Activated CD4-positive, CD25-positive, alpha-beta regulatory T cell (primary cell): Measurements from ENCODE around the gene SLC40A1.

Experiments used
- DNase-seq, 4 experiments: peaks; one replicate each; lab custom pipeline; 2025; lab: John Stamatoyannopoulos, UW

The SLC40A1 gene

GRCh38 chr2:189601043-189601442 lies 20.5 kb upstream of the SLC40A1 start:
- no peak for DNase-seq

- DNase-seq: no peak
Measured at GRCh38 chr2:189599245-189599644, 18.7 kb upstream of the SLC40A1 start.

DNA sequence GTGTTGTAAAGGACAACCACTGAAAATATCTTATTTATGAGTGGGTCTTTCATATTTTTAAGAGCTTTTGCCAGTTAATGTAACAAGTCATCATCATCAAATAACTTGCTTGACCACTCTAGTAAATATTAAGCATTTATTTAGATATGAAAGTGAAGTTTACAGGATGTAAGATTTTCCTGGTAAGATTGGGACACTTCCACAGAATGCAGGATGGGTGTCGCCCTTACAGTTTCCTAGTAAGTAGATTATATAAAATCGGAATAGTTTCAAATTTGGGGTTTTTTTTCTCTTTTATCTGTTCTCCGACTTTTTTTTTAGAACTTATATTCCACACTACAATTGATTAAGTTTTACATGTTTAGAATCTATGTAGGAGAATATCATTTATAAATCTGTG lies 14.8 kb upstream of the SLC40A1 start:
- no peak for DNase-seq

GRCh38 chr2:189594305-189594704 lies 13.7 kb upstream of the SLC40A1 start:
- DNase-seq: no peak

DNA sequence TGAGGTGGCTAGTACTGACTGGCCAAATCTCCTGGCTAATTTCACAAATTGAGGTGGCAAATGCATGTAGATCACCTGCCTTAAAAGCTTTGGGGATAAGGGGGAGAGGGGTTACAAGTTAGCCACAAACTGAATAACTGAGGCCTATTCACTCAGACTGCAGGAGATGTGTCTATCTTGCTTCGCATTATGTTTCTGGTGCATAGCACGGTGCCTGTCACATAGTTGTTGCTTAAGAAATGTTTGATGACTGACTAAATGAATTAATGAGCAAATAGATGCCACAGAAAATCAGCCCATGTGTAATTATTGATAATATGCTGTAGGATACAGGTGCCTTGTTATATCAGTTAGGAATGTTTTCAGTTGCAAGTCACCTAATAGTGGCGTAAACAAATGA lies 12.5 kb upstream of the SLC40A1 start:
- no peak for DNase-seq

GRCh38 chr2:189592353-189592984 lies 11.9 kb upstream of the SLC40A1 start:
- no peak for DNase-seq

GRCh38 chr2:189587780-189588179 lies 7.2 kb upstream of the SLC40A1 start:
- DNase-seq: no peak

- no peak for DNase-seq
Measured at GRCh38 chr2:189585226-189585756, 4.7 kb upstream of the SLC40A1 start.

DNA sequence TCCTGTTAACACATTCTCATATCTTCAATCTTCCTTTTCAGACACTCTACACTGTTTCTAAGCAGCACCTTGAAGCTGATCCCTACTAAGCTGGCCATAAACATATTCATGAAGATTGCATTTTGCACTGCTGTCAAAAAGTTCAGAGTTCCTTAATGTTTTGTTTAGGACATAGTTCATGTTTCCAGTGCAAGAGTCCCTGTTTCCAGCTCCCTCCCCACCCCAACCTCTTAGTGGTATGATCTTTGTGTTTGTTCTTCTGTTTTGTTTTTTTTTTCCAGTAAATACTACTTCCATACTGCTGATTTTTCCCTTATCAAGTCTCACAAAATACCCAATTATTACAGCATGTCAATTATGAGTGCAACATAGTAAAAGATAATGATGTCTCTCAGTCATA lies 4.1 kb upstream of the SLC40A1 start:
- DNase-seq: no peak

DNA sequence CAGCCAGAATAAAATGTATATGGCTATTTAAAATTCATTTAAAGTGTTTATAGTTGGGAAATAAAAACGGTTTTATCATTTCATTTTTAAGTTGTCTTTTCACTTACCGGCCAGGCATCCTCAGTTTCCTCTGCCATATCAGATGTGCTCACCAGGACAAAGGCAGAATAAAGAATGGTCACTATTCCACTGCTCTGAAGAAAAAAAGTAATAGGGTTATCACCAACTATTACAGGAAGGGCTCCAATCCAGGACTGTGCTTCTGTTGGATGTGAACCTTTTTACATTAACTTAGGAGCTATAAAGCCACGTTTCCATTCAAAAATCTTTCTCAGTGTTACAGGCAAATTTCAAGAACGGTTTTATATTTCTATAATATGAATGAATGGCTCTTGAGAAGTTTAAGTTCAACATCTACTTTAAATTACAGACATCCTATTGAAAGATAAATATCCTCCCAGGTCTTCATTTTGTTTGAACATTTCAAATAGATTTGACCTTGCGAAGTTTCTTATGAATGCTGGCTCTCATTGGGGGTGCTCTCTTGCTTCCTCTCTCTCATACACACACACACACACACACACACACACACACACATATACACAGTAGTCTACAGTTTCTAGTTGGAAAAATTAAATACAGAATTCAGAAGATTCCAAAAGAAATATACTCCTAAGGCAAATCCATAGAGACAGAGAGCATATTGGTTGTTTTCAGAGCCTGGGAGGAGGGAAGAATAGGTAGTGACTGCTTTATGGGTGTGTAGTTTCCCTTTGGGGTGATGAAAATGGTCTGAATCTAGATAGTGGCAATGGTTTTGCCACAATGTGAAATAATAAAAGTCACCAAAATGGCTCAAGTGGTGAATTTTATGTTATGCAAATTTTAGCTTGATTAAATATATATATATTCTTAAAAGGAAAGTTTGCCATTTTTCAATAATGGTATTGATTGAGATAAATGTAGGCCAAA lies 2.9 kb upstream of the SLC40A1 start:
- no peak for DNase-seq

GRCh38 chr2:189582809-189583192 lies 2.2 kb upstream of the SLC40A1 start:
- no peak for DNase-seq

- no peak for DNase-seq
Measured at GRCh38 chr2:189582140-189582808, 1.7 kb upstream of the SLC40A1 start.

DNA sequence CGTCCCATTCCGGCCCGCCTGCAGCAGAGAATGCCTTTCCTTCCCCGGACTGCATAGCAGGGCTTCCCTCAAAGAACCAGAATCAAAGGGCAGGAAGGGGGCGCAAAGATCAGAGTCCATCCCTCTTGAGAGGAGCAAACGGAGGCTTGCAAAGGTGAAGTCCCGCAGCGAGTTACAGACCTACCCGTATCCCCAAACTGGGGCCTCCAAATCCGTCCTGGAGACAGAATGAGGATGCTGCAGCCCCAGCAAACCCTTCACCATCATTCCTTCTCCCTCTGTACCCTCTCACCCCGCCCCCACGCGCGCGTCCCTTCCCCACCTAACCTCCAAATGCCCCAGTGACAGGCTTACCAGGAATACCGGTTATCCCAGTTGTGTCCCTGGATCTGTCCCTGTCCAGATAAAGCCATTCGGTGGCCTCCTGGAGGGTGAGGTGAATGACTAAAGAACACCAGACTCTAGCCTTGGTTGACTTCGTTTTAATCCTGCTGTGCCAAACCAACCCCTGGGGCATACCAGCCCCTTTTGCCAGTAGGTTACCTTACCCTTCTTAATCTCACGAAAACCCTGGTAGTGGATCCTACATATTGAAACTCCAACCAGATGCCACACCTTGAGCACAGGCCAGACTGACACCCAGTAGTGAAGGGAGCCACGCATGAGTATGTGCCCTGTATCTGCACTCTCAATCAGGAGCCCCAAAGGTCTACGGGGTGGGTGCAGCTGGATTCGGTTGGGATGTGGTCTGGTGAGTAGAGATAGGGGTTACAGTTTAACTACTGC lies 961 bp upstream of the SLC40A1 start:
- no peak for DNase-seq

GRCh38 chr2:189580241-189580651 lies 340 bp downstream of the SLC40A1 start:
- DNase-seq: no peak

DNA sequence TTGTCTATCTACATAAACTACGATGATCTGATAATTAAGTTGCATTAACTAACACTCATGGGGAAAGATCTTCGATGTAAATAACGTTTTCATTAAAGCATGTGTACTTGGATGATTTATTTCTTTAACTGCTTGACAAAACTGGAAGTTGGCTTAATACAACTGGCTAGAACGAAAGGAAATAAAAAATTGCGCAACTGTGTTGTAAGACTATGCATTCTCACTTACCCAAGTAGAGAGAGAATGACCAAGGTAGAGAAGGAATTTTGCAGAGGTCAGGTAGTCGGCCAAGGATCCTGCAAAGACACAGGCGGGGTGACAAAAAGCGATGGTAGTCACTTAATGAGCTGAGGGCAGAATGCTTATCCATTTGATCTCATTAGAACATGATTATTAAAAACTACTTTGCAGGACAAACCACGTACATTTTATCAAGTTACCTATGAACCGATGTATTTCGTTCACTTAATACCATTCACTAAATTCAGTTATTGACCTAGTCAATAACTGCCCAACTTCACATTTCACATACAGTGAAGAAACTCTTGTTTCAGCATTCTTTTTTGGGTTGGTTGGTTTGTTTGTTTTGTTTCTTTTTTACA lies 900 bp downstream of the SLC40A1 start:
- no peak for DNase-seq

- no peak for DNase-seq
Measured at GRCh38 chr2:189578272-189578950, 2.2 kb downstream of the SLC40A1 start.

DNA sequence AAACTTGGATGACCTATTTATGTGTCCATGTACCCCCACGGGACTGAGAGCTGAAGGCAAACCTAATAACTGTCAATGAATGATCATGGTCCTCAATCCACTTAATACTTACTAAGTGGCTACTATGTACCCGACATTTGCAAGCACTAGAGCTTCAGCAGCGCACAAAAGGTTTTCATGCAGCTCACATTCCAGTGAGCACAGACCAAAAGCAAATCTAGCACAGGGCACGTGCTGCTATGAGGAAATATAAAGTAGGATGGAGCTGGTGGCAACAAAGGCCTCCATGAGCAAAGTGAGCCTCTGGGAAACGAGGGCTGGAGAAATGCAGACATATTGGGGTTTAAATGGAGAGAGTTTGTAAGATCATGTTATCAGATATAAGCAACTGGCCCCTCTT lies 3.5 kb downstream of the SLC40A1 start:
- DNase-seq: no peak

DNA sequence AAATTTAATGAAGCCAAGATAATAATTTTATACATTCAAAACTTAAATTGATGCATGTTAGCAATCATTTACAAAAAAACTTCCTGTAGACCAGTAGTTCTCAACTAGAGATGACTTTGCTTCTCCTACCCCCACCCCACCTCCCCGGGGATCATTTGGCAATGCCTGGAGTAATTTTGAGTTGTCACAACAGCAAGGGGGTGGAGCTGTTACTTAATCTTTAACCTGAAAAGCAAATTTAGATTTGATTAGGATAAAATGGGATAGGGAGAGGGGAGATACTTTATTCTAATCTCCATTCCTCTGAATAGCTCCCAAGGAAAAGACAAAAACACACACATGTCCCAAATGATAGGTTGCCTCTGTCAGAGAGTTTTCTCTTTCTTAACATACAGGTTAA lies 4.2 kb downstream of the SLC40A1 start:
- DNase-seq: no peak

DNA sequence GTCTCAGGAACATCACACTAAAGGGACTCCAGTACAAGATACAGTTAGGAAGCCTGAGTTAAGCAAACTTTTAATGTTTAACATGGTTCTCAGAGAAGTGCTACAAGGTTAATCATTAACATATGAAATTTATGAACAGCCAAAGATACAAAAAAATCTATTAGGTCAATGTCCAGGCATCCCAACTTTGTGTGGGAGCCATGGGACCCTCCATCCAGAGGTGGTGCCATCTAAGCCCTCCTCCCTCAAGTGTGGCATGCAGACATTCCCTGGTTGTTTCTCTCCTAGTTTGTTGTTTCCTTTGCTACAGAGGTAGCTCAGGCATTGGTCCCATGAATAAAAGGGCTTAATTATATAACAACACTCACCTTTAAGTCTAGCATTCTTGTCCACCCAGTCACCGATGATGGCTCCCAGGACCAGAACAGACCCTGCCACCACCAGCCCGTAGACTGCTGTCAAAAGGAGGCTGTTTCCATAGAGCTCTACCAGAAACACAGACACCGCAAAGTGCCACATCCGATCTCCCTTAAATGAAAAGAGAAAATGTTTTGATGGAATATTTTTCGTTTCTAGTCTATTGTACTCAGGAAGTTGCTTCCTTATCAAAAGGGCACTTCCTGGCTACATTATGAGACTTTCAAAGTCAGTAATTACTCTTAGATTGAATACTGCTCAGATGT lies 5.7 kb downstream of the SLC40A1 start:
- no peak for DNase-seq

DNA sequence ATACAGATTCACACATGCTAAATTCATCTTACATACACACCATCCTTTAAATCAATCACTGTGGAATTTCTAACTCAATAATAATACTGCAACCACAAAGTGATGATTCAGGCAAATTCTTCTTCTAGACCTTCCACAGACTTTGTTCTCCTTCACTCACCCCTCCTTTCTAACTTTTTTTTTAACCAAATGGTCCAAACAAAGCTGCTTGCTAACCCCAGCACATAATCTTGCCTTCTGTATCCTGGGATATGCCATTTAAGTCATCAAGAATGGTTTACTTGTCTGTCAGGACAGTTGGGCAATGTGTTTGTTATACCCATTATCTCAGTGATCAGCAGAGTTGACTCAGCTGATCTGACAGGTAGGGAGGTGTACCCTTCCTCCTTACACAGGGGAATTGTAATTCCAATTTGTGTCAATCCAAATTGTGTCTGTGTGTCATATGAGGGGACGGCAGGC lies 10.0 kb downstream of the SLC40A1 start:
- DNase-seq: no peak
